PC-3 (cell line): ENCODE results near the gene ZBTB7A.

Source experiments
- CTCF ChIP-seq: fragments of 300-600 bp; sonication (generic); conservative IDR thresholded peaks from 2 replicates; pipeline ENCODE4 v1.5.1; 2017; ENCODE audit warnings: antibody characterized with exemption, low read depth, mild to moderate bottlenecking, low read length
- EZH2 ChIP-seq: fragments of 300-600 bp; sonication (generic); IDR thresholded peaks from one replicate; pipeline ENCODE4 v1.6.1; 2017; ENCODE audit warnings: antibody characterized with exemption, mild to moderate bottlenecking, low read length; ENCODE audit not compliant: unreplicated experiment
- EZH2phosphoT487 ChIP-seq: fragments of 300-600 bp; sonication (generic); IDR thresholded peaks from 2 replicates; pipeline ENCODE4 v1.6.1; 2018; ENCODE audit warnings: mild to moderate bottlenecking, antibody characterized with exemption, low read length, borderline replicate concordance

DNA sequence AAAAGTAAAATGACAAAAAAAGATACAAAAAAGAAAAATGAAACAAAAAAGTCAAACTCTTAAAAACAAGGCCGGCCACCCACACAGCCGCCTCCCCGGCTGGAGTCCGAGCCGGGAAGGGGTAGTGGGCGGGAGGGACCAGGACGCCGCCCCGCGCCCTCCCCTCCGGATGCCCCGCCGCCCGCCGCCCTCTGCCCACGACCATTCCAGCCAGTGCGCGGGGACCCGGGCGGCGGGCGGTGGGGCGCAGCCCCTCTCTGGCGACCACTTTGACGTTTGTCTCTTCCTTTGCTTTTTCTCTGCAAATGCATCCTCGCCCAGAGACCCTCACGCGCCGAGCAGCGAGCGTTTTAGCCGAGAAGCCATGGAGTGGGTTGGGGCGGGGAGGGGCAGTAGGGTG is 28.6 kb downstream of the ZBTB7A start:
- TF ChIP-seq CTCF (no peak), EZH2phosphoT487 (no peak), EZH2 (no peak)
